Activated naive CD4-positive, alpha-beta T cell treated with anti-CD3 and anti-CD28 coated beads, Interleukin-2, amount 10 ng/mL, durations not matched to agents 7 days and 5 days (primary cell): Measurements from ENCODE around the gene PDGFRB.

Experiments
- CTCF ChIA-PET: fragments of 350-600 bp; sonication (Branson Sonifier 250); formaldehyde crosslinking; loops from one replicate; lab custom pipeline; 2021; ENCODE audit warnings: antibody characterized with exemption; lab: Charles Lee
- DNase-seq: peaks from one replicate; pipeline ENCODE4 v3.0.0-alpha.2; 2020
- H3K27ac Mint-ChIP-seq: one replicate; pipeline ENCODE4 v1.8.0; 2021; ENCODE audit warnings: mild to moderate bottlenecking, moderate library complexity, mixed read lengths
- H3K27me3 Mint-ChIP-seq: one replicate; pipeline ENCODE4 v1.8.0; 2021; ENCODE audit warnings: mild to moderate bottlenecking, mixed read lengths
- H3K36me3 Mint-ChIP-seq: one replicate; pipeline ENCODE4 v1.8.0; 2021; ENCODE audit warnings: mixed read lengths
- H3K4me1 Mint-ChIP-seq: one replicate; pipeline ENCODE4 v1.8.0; 2021; ENCODE audit warnings: mixed read lengths
- H3K4me3 Mint-ChIP-seq: one replicate; pipeline ENCODE4 v1.8.0; 2021; ENCODE audit warnings: mild to moderate bottlenecking, moderate library complexity, mixed read lengths
- H3K9me3 Mint-ChIP-seq: one replicate; pipeline ENCODE4 v1.8.0; 2021; ENCODE audit warnings: mixed read lengths

The PDGFRB gene

DNA sequence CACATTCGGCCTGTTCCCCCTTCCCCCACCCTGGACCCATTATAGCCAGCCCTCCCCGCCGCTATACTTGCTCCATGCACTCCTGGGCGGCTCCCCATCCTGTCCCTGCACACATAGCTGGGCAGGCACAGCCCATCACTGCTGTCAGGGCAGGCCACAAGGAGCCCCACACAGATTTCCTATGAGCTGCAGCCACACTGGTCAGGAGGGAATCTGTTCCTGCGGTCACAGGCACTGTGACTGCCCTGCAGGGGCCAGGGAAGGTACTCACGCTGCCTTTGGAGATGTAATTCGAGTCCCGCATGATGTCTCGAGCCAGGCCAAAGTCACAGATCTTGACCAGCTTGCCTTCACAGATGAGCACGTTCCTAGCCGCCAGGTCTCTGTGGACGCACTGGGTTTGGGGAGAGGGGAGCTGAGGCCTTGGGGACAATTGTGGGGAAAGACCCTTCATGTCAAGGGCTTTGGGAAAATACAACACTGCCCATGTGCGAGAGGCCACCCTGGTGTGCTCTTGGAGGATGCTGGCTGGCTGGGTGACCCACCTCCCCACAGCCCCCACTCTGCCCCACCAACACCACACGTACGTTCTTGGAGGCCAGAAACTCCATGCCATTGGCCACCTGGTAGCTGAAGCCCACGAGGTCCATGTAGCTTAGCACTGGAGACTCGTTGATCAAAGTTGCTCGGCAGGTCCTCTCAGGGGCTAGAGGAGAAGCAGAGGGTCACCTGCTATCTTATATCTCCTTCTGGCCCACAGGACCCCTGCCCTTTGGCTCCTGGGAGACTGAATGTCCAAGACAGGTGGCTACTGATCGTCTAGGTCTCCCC is 34.8 kb downstream of the PDGFRB start:
- Mint-ChIP-seq H3K27me3 (no peaks in the 10 kb centered on the region), H3K36me3 (no peaks in the 10 kb centered on the region), H3K9me3 (no peaks in the 10 kb centered on the region), H3K27ac (no peak overlapping the region), H3K4me3 (no peak overlapping the region), H3K4me1 (peaks cover 5% of the 10 kb centered on the region)
- CTCF ChIA-PET: interaction anchor here (1.0 kb wide), 1 partner anchor 9 kb away, joined by 3 read pairs; no protein-coding TSS in a partner anchor
- no peak for DNase-seq

DNA sequence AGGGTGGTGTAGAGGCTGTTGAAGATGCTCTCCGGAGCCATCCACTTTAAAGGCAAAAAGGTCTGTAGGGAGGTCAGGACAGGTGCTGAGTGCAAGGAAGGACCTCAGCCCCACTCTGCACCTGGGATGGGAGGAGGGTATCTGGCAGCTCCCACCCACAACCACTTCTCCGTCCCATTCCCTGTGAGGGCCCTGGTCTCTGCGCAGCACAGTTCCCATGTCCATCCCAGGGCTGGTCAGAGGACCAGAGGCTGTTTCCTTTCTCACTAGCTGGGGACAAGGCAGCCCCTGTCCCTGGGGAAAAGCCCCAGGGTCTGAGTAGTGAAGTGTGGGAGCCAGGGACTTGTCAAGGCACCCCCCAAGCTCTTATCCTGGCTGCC is 35.6 kb downstream of the PDGFRB start:
- Mint-ChIP-seq H3K4me1 (peaks cover 5% of the 10 kb centered on the region), H3K4me3 (no peak overlapping the region), H3K27ac (no peak overlapping the region), H3K9me3 (no peaks in the 10 kb centered on the region), H3K36me3 (no peaks in the 10 kb centered on the region), H3K27me3 (no peaks in the 10 kb centered on the region)
- CTCF ChIA-PET: interaction anchor here (1.4 kb wide), 1 partner anchor 11 kb away, joined by 4 read pairs; no protein-coding TSS in a partner anchor
- no peak for DNase-seq

- Mint-ChIP-seq H3K9me3 (no peaks in the 10 kb centered on the region), H3K4me3 (no peak overlapping the region), H3K27ac (no peak overlapping the region), H3K4me1 (peaks cover 5% of the 10 kb centered on the region), H3K36me3 (no peaks in the 10 kb centered on the region), H3K27me3 (no peaks in the 10 kb centered on the region)
- CTCF ChIA-PET: interaction anchor here (0.7 to 1.4 kb wide), 4 partner anchors 11 to 75 kb away, joined by 3 to 4 read pairs (median 4); no protein-coding TSS in a partner anchor
- DNase-seq: peak; percentile 21
These were observed 36.1 kb downstream of the PDGFRB start for GRCh38 chr5:150119421-150120061.

DNA sequence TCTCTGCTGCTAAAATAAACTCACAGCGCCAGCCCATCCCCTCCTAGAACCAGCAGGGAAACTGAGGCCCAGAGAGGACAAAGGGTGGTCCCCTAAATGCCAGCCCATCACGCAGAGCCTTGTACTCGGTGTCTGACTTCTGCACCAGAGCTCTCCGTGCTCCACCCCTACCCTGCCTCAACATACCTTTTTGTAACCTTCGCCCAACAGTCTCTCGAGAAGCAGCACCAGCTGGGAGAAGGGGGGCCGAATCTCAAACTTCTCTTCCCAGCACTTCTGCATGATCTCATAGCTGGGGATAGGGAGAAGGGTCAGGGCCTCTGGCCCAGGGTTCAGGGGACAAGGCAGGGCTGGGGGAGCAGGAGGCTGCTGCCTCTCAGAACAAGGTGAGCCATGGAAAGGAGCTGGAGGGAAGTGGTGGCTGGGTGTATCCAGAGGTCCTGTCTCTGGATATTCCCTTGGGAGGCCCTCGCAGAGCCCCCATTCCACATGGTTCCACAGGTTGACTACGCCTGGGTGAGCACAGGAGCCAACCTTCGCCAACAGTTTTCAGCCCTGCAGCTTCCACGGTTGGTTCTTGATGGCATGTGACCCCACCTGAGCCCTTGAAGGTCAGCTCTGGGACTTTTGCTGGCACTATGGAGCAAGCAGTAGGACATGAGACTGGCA is 37.0 kb downstream of the PDGFRB start:
- CTCF ChIA-PET: interaction anchor here (0.7 to 1.4 kb wide), 5 partner anchors 10 to 74 kb away, joined by 3 to 4 read pairs (median 4); no protein-coding TSS in a partner anchor
- H3K4me3 Mint-ChIP-seq: no peak overlapping the region
- peaks cover 5% of the 10 kb centered on the region for H3K4me1 Mint-ChIP-seq
- H3K27ac Mint-ChIP-seq: no peak overlapping the region
- H3K36me3 Mint-ChIP-seq: no peaks in the 10 kb centered on the region
- peaks cover under 1% of the 10 kb centered on the region for H3K27me3 Mint-ChIP-seq
- H3K9me3 Mint-ChIP-seq: no peaks in the 10 kb centered on the region
- peak; percentile 8 for DNase-seq

GRCh38 chr5:150117945-150118560 is 37.6 kb downstream of the PDGFRB start:
- CTCF ChIA-PET: interaction anchor here (0.9 kb wide), 1 partner anchor 9 kb away, joined by 4 read pairs; no protein-coding TSS in a partner anchor
- DNase-seq: peak; percentile 12
- H3K27me3 Mint-ChIP-seq: peaks cover 7% of the 10 kb centered on the region
- peaks cover 5% of the 10 kb centered on the region for H3K4me1 Mint-ChIP-seq
- H3K27ac Mint-ChIP-seq: no peak overlapping the region
- no peaks in the 10 kb centered on the region for H3K36me3 Mint-ChIP-seq
- no peak overlapping the region for H3K4me3 Mint-ChIP-seq
- no peaks in the 10 kb centered on the region for H3K9me3 Mint-ChIP-seq

- no peak overlapping the region for H3K4me3 Mint-ChIP-seq
- CTCF ChIA-PET: no interaction called here
- DNase-seq: peak; percentile 15
- no peaks in the 10 kb centered on the region for H3K9me3 Mint-ChIP-seq
- H3K36me3 Mint-ChIP-seq: no peaks in the 10 kb centered on the region
- H3K4me1 Mint-ChIP-seq: peaks cover under 1% of the 10 kb centered on the region
- peaks cover 12% of the 10 kb centered on the region for H3K27me3 Mint-ChIP-seq
- no peak overlapping the region for H3K27ac Mint-ChIP-seq
These were observed 38.8 kb downstream of the PDGFRB start for GRCh38 chr5:150116667-150117400.

DNA sequence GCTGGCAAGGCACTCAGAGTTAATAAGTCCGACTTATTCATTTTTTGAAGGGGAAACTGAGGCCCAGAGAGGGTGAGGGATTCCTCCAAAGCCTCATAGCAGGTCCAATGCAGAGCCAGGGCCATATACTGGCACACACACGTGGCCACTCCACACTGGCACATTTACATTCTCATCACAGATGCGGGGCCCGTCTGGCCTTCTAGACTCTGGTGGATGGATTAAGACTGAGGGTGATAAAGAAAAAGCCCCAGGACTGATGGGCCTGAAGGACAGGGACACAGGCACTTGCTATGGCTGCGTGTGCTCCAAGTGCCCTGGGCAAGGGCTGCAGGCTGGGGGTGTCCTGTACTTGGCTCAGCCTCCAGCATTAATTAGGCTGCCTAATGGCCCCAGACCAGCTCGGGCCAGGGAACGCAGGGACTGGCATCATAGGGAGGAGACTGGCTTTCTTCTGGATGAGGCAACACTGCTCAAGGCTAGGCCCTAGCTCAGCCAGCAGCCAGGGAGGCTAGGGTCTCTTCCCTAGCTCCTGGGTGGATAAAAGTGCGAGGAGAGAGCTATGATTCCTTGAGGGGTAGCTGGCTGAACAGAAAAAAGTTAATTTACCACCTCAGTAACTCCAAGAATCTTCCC is 40.8 kb downstream of the PDGFRB start:
- no peaks in the 10 kb centered on the region for H3K9me3 Mint-ChIP-seq
- CTCF ChIA-PET: no interaction called here
- H3K27me3 Mint-ChIP-seq: peaks cover 21% of the 10 kb centered on the region
- DNase-seq: no peak
- H3K4me3 Mint-ChIP-seq: no peak overlapping the region
- H3K27ac Mint-ChIP-seq: no peak overlapping the region
- H3K36me3 Mint-ChIP-seq: no peaks in the 10 kb centered on the region
- H3K4me1 Mint-ChIP-seq: no peaks in the 10 kb centered on the region

DNA sequence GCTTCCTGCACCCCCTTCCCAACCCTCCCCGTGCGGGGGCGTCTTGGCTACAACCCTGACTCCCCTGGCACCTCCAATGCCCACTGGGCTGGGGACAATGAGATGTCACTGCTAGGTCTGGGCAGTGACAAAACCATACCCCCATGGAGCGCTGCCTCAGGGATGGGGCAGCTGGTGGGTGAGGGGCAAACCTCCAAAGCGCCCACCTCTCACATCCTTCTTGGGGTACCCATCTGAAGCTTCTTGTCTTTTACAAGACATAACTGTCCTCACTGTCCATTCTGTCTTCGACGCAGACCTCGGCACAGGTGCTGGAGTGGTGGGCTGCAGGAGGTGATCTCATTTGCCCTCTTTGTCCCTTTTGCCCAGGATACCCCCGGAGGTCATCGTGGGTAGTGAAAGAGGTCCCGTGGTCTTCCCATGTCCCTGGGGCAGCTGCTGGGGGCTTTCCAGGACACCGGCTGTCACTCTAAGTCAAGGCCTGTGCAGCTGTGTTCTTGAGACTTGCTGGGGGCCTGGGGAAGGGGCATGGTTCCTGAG is 41.5 kb downstream of the PDGFRB start:
- no peak for DNase-seq
- CTCF ChIA-PET: no interaction called here
- no peaks in the 10 kb centered on the region for H3K9me3 Mint-ChIP-seq
- H3K36me3 Mint-ChIP-seq: no peaks in the 10 kb centered on the region
- no peak overlapping the region for H3K27ac Mint-ChIP-seq
- H3K4me1 Mint-ChIP-seq: no peaks in the 10 kb centered on the region
- peaks cover 24% of the 10 kb centered on the region for H3K27me3 Mint-ChIP-seq
- H3K4me3 Mint-ChIP-seq: no peak overlapping the region

- no peaks in the 10 kb centered on the region for H3K36me3 Mint-ChIP-seq
These were observed 42.4 kb downstream of the PDGFRB start for GRCh38 chr5:150113047-150113744.

DNA sequence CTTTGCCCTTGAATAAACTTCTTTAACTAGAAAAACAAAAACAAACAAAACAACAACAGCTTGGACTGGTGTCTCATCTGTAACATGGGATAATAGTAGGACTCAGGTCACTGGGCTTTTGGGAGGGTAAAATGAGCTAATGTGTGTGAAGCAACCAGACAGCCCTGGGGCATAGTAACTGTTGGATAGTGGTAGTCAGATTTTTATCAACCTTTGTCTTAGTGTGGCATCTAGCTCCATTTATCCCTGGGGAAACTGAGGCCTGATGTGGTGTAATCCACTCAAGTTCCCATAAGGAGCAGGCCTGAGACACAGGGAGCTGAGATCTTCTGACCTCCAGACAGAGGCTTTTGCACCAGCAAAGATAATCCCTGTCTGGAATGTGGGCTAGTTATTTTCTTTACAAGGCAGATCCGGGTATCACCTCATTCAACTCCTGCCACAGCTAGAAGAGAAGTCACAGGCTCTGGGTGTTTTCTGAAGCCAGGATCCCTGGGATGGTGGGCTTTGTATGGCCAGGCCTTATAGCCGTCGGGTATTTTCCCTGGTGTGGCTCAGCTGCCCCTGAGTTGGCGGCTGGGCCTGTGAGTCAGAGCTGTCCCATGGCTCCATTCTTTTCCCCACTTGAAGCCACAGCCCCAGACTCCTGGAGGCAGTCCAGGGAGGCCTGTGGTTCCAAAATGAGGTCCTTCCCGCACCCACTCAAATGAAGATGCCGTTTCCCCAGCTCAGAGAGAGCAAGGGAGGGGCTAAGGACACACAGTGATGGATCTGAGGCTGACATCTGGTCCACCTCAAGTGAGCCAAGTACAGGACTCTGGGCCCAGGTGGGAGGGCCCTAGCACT is 43.2 kb downstream of the PDGFRB start:
- H3K27ac Mint-ChIP-seq: no peak overlapping the region
- no peaks in the 10 kb centered on the region for H3K9me3 Mint-ChIP-seq
- DNase-seq: no peak
- H3K4me1 Mint-ChIP-seq: no peaks in the 10 kb centered on the region
- no peaks in the 10 kb centered on the region for H3K36me3 Mint-ChIP-seq
- peaks cover 40% of the 10 kb centered on the region for H3K27me3 Mint-ChIP-seq
- CTCF ChIA-PET: interaction anchor here (1.0 to 1.6 kb wide), 2 partner anchors 11 kb away, joined by 3 to 5 read pairs; no protein-coding TSS in a partner anchor
- no peak overlapping the region for H3K4me3 Mint-ChIP-seq

More at GRCh38 chr5:150113047-150113744, 42.4 kb downstream of the PDGFRB start:
- no peak overlapping the region for H3K4me3 Mint-ChIP-seq
- H3K9me3 Mint-ChIP-seq: no peaks in the 10 kb centered on the region
- H3K27ac Mint-ChIP-seq: no peak overlapping the region
- CTCF ChIA-PET: no interaction called here
- DNase-seq: no peak
- no peaks in the 10 kb centered on the region for H3K4me1 Mint-ChIP-seq
- H3K27me3 Mint-ChIP-seq: peaks cover 32% of the 10 kb centered on the region

DNA sequence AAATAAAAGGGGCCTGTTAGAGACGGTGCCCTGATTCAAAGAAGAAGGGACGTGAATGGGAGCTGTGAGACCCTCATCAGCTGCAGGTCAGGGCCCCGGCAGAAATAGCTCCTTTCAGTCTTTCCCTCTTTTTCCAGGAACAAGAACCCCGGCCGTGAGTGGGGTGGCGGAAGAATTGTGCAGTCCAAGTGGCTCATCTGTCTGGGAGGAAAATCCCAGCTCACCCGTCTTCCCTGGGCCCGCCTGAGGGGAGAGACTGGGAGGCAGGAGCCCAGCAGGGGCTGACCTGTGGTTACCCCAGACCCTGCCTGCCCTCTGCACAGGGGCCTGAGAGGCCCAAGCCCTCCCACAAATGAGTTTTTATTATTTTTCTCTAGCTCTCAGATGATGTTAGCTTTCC is 44.5 kb downstream of the PDGFRB start:
- CTCF ChIA-PET: interaction anchor here (1.6 kb wide), 1 partner anchor 12 kb away, joined by 5 read pairs; no protein-coding TSS in a partner anchor
- Mint-ChIP-seq H3K4me3 (no peak overlapping the region), H3K27me3 (peaks cover 41% of the 10 kb centered on the region), H3K4me1 (peaks cover 5% of the 10 kb centered on the region), H3K27ac (no peak overlapping the region), H3K36me3 (no peaks in the 10 kb centered on the region), H3K9me3 (no peaks in the 10 kb centered on the region)
- no peak for DNase-seq

DNA sequence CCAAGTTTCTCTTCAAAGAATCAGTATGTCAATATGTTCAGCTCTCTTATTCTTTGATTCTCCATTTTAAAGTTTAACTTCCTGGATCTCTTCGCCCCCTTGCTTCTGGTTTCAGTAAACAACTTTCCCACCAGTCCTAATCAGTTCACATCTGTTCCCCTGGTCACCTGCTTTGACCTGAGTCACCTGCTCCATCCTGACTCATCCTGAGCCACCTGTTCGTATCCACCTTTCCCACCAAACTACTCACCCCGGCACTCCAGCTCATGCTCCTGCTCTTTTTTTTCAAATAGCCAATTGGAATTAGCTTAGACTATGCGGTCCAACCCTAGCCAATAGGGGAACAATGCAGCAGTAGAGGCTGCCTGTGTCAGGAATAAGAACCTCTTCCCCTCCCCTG is 45.7 kb downstream of the PDGFRB start:
- CTCF ChIA-PET: no interaction called here
- Mint-ChIP-seq H3K9me3 (no peaks in the 10 kb centered on the region), H3K36me3 (no peaks in the 10 kb centered on the region), H3K4me1 (peaks cover 5% of the 10 kb centered on the region), H3K27ac (no peak overlapping the region), H3K27me3 (peaks cover 41% of the 10 kb centered on the region), H3K4me3 (no peak overlapping the region)
- DNase-seq: no peak
